ENCODE measurements around the gene C1QTNF12.

DNA sequence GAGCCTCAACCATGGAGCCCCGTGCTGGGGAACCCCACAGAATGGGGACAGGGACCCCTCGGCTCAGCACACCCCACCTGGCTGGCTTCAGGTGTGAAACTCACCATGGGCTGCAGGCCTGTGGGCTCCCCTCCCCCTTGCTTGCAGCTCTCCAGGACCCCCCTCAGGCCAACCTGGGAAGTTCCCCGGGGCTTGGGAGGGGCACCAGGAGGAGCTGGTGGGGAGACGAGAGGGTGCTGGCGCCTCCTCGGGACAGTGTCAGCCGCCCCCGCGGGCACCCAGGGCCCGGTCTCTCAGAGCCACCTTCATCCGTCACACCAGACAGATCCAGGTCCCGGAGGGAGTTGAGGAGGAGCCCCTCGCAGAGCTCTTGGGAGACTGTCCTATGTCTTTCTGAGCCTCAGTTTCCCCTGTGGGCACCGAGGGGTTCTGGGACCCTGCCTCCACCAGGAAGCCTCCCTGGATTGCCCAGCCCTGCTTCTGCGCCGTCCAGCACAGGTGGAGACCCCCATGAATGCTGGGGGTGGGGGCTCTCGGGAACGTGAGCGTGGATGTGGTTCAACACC lies 39.5 kb downstream of the C1QTNF12 start:
- no peak for TF ChIP-seq EZH2 (IDR thresholded peaks at IDR 0.05)
- TF ChIP-seq POLR2AphosphoS5 (IDR thresholded peaks at IDR 0.05; ENCODE audit: borderline replicate concordance, low read depth, low read length), result no peak
